Measurements from ENCODE around the gene TXNRD1. TPM values are rescaled to one million over a fixed set of nuclear protein-coding genes. Genes with fewer than 3 reads are reported as not detected.

The TXNRD1 gene
- total RNA-seq = 100 to 1,000 TPM; 243 to 594 (median 299) TPM

DNA sequence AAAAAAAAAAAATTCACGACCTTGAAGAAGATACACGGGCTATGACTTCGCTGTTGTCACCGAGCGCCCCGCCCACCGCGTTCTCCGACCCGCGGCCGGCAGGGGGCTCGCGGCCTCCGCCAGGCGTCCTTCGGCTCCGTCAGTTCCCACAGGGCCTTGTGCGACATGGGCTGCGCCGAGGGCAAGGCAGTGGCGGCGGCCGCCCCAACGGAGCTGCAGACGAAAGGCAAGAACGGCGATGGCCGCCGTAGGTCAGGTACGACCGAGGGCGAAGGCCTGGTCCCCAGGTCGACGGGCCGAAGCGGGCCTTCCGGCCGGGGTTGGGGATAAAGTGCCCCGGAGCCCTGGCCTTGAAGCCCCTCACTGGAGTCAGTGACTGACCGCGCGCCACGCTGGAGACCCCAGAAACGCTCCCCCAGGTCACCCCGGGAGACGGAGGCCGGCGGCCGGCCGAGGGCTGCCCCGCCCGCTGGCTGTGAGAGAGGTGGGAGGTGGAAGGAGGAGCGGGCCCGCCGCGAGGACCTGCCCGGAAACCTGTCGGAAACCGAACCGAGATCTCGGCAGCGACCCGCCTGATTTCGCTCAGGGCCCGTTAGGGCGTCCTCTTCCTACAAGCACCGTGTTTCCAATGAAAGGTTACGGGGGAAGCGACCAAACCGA lies at the start of gene TXNRD1:
TXNRD1 (plus strand) TSS at position 142 of the 660 bp plus-strand sequence; CDS start at position 166, 24 bp downstream.
- no peaks in the 10 kb centered on the region for H3K27me3 ChIP-seq
- no peaks in the 10 kb centered on the region for H3K36me3 ChIP-seq
- H3K4me3 ChIP-seq = peak within 1 kb of the TSS; percentile 65 to 74 (median 65)
- intact Hi-C loops (cut with DNase I) = loop anchor here (2.0 to 10.0 kb wide), 4 partner anchors 33 to 87 kb away; partner anchors contain the start of genes EID3 and NFYB
- TF ChIP-seq POLR2AphosphoS5 (IDR thresholded peaks at IDR 0.05) (peak; percentile 87 to 88), POLR2A (IDR thresholded peaks at IDR 0.05; ENCODE audit: low read depth) (no peak), EP300 (IDR thresholded peaks at IDR 0.05) (no peak)
- TF ChIP-seq, protein P1, sequence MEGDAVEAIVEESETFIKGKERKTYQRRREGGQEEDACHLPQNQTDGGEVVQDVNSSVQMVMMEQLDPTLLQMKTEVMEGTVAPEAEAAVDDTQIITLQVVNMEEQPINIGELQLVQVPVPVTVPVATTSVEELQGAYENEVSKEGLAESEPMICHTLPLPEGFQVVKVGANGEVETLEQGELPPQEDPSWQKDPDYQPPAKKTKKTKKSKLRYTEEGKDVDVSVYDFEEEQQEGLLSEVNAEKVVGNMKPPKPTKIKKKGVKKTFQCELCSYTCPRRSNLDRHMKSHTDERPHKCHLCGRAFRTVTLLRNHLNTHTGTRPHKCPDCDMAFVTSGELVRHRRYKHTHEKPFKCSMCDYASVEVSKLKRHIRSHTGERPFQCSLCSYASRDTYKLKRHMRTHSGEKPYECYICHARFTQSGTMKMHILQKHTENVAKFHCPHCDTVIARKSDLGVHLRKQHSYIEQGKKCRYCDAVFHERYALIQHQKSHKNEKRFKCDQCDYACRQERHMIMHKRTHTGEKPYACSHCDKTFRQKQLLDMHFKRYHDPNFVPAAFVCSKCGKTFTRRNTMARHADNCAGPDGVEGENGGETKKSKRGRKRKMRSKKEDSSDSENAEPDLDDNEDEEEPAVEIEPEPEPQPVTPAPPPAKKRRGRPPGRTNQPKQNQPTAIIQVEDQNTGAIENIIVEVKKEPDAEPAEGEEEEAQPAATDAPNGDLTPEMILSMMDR (IDR thresholded peaks at IDR 0.05) = peak; percentile 85 to 87 (median 87)
- H3K27ac ChIP-seq (replicated peaks in 1 of 4) = peak within 1 kb of the TSS; percentile 81 to 89 (median 87)
- peaks cover 23 to 39% (median 31%) of the 10 kb centered on the region in 4 donors for H3K4me1 ChIP-seq
- DNase-seq (ENCODE audit: extremely low spot score) = peak; percentile 94
- 4% methylated on average over 30 of the region's 71 CpGs for WGBS
- no peaks in the 10 kb centered on the region for H3K9me3 ChIP-seq

GRCh38 chr12:104165801-104166200 lies 49.8 kb upstream of the TXNRD1 start:
- no peak overlapping the region for H3K4me3 ChIP-seq
- no peak for DNase-seq (ENCODE audit: extremely low spot score)
- intact Hi-C loops (cut with DNase I) = no loop called here
- WGBS = 84% methylated on average over 2 of the region's 2 CpGs
- no peaks in the 10 kb centered on the region for H3K9me3 ChIP-seq
- no peaks in the 10 kb centered on the region for H3K27me3 ChIP-seq
- H3K4me1 ChIP-seq = peaks cover 0 to 19% (median 7%) of the 10 kb centered on the region in 4 donors
- no peaks in the 10 kb centered on the region for H3K36me3 ChIP-seq
- TF ChIP-seq EP300 (IDR thresholded peaks at IDR 0.05) = no peak
- no peak for TF ChIP-seq POLR2A (IDR thresholded peaks at IDR 0.05; ENCODE audit: low read depth)
- peak in 1 of 2 donors; percentile 19 for TF ChIP-seq POLR2AphosphoS5 (IDR thresholded peaks at IDR 0.05)
- TF ChIP-seq, protein P1 (IDR thresholded peaks at IDR 0.05) = no peak
- H3K27ac ChIP-seq (replicated peaks in 1 of 4) = peak overlapping the region in 1 of 4 donors; percentile 22

- Histone ChIP-seq H3K27me3 (no peaks in the 10 kb centered on the region), H3K36me3 (no peaks in the 10 kb centered on the region), H3K4me1 (peaks cover 0 to 19% (median 7%) of the 10 kb centered on the region in 4 donors), H3K27ac (replicated peaks in 1 of 4) (peak overlapping the region in 1 of 4 donors; percentile 22), H3K4me3 (no peak overlapping the region), H3K9me3 (no peaks in the 10 kb centered on the region)
- WGBS = 81% methylated on average over 6 of the region's 6 CpGs
- no peak for TF ChIP-seq EP300 (IDR thresholded peaks at IDR 0.05)
- TF ChIP-seq POLR2A (IDR thresholded peaks at IDR 0.05; ENCODE audit: low read depth) = no peak
- TF ChIP-seq, protein P1 (IDR thresholded peaks at IDR 0.05) = no peak
- TF ChIP-seq POLR2AphosphoS5 (IDR thresholded peaks at IDR 0.05) = no peak
- DNase-seq (ENCODE audit: extremely low spot score) = no peak
- intact Hi-C loops (cut with DNase I) = no loop called here
These were observed 49.1 kb upstream of the TXNRD1 start for GRCh38 chr12:104166465-104166864.

DNA sequence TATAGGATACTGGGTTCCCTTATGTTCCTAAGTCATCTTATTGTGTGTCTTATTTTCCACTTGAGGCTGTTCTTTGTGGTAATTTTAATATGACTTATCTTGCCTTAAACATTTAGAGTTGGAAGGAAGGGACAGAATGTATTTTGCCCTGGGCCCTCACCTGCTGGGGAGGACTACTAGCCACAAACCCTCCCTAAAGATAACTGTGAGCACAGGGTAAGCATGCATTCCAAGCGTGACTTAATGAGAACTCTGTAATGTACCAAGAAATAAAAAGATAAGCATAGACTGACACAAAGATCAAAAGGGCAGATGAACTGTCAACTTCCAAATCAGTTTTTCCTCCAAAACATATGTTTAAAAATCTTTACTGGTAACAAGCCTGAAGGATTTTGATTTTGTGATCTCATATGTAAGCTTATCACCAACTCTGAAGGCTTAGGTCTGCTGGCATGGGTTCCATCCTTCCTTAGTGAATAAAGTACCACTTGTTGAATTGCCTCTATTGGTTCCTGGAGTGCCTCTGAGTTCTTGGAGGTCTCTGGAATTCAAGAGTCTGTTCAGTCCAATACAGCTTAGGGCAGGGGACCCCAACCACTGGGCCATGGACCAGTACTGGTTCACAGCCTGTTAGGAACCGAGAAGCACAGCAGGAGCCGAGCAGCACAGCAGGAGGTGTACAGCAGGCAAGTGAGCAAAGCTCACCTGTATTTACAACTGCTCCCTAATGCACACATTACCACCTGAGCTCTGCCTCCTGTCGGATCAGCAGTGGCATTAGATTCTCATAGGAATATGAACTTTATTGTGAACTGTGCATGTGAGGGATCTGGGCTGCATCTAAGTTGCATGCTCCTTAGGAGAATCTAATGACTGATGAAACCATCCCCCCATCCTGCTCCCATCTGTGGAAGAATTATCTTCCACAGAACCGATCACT lies 47.8 kb upstream of the TXNRD1 start:
- no peak overlapping the region for H3K4me3 ChIP-seq
- H3K27ac ChIP-seq (replicated peaks in 1 of 4) = no peak overlapping the region
- H3K36me3 ChIP-seq = no peaks in the 10 kb centered on the region
- H3K9me3 ChIP-seq = no peaks in the 10 kb centered on the region
- 91% methylated on average over 5 of the region's 5 CpGs for WGBS
- TF ChIP-seq POLR2AphosphoS5 (IDR thresholded peaks at IDR 0.05) = no peak
- no peak for TF ChIP-seq POLR2A (IDR thresholded peaks at IDR 0.05; ENCODE audit: low read depth)
- TF ChIP-seq EP300 (IDR thresholded peaks at IDR 0.05) = no peak
- TF ChIP-seq, protein P1 (IDR thresholded peaks at IDR 0.05) = no peak
- no peaks in the 10 kb centered on the region for H3K27me3 ChIP-seq
- DNase-seq (ENCODE audit: extremely low spot score) = no peak
- peaks cover 0 to 19% (median 7%) of the 10 kb centered on the region in 4 donors for H3K4me1 ChIP-seq
- intact Hi-C loops (cut with DNase I) = no loop called here

Measured in esophagus muscularis mucosa (tissue), 4 donors.